GM19193 (cell line): Measurements from ENCODE around the gene RINT1.

Source experiments
- POLR2A ChIP-seq: IDR thresholded peaks from 4 replicates; pipeline ENCODE4 v1.6.1; 2011; ENCODE audit not compliant: insufficient read depth, insufficient read length; ENCODE audit errors: extremely low read depth

Gene RINT1

GRCh38 chr7:105524840-105525239 is 7.2 kb upstream of the RINT1 start:
- no peak for TF ChIP-seq POLR2A

GRCh38 chr7:105530126-105530525 is 1.9 kb upstream of the RINT1 start:
- no peak for TF ChIP-seq POLR2A

GRCh38 chr7:105530546-105530945 is 1.5 kb upstream of the RINT1 start:
- TF ChIP-seq POLR2A, result no peak

- TF ChIP-seq POLR2A, result no peak
Measured at GRCh38 chr7:105532709-105533460, 884 bp downstream of the RINT1 start.

GRCh38 chr7:105538339-105538738 is 6.3 kb downstream of the RINT1 start:
- no peak for TF ChIP-seq POLR2A

- TF ChIP-seq POLR2A, result no peak
Measured at GRCh38 chr7:105559926-105560325, 27.9 kb downstream of the RINT1 start.

- no peak for TF ChIP-seq POLR2A
Measured at GRCh38 chr7:105565190-105565589, 33.2 kb downstream of the RINT1 start.

- TF ChIP-seq POLR2A, result no peak
Measured at GRCh38 chr7:105567024-105567423, 35.0 kb downstream of the RINT1 start.

GRCh38 chr7:105567821-105568220 is 35.8 kb downstream of the RINT1 start:
- TF ChIP-seq POLR2A, result no peak

- TF ChIP-seq POLR2A, result no peak
Measured at GRCh38 chr7:105571891-105572290, 39.9 kb downstream of the RINT1 start.

GRCh38 chr7:105577251-105577650 is 45.2 kb downstream of the RINT1 start:
- TF ChIP-seq POLR2A, result no peak

GRCh38 chr7:105578496-105578895 is 46.5 kb downstream of the RINT1 start:
- TF ChIP-seq POLR2A, result no peak

- no peak for TF ChIP-seq POLR2A
Measured at GRCh38 chr7:105580022-105580740, 48.2 kb downstream of the RINT1 start.

GRCh38 chr7:105581066-105581811 is 49.2 kb downstream of the RINT1 start, which contains the start of gene EFCAB10:
Gene EFCAB10, minus strand, starts transcription at chr7:105581493. Its CDS starts 30 bp downstream, at chr7:105581463.
- no peak for TF ChIP-seq POLR2A

GRCh38 chr7:105583061-105583460 is 51.1 kb downstream of the RINT1 start:
- TF ChIP-seq POLR2A, result no peak

- TF ChIP-seq POLR2A, result no peak
Measured at GRCh38 chr7:105584165-105584564, 52.2 kb downstream of the RINT1 start.

- TF ChIP-seq POLR2A, result no peak
Measured at GRCh38 chr7:105585850-105586500, 54.0 kb downstream of the RINT1 start.
